Esophagus muscularis mucosa (tissue), 4 donors: ENCODE data around the gene USP46.

Experiments
- CTCF ChIP-seq, 3 experiments: fragments of 200-600 bp in 2 of 3; fragments of 450-650 bp in 1 of 3; sonication (generic) in 2 of 3; IDR thresholded peaks; one replicate each; pipeline ENCODE4 v1.5.1; 2017 to 2019; ENCODE audit warnings: antibody characterized with exemption in 3 of 3, mild to moderate bottlenecking in 2 of 3, moderate library complexity in 1 of 3
- EP300 ChIP-seq: sonication (generic); formaldehyde crosslinking; IDR thresholded peaks from one replicate; pipeline ENCODE4 v1.6.1; 2017; ENCODE audit warnings: antibody characterized with exemption
- POLR2A ChIP-seq: fragments of 450-650 bp; IDR thresholded peaks from one replicate; pipeline ENCODE4 v1.6.1; 2017; ENCODE audit warnings: antibody characterized with exemption, moderate library complexity, mild to moderate bottlenecking, low read depth
- POLR2AphosphoS5 ChIP-seq, 2 donors: sonication (generic); formaldehyde crosslinking; IDR thresholded peaks; one replicate each; pipeline ENCODE4 v1.6.1; 2017; ENCODE audit warnings: antibody characterized with exemption in 2 of 2

- TF ChIP-seq CTCF (IDR thresholded peaks at IDR 0.05): no peak
- TF ChIP-seq POLR2AphosphoS5 (IDR thresholded peaks at IDR 0.05): no peak
- no peak for TF ChIP-seq EP300
- no peak for TF ChIP-seq POLR2A
Measured at GRCh38 chr4:52655506-52655905, 3.6 kb downstream of the USP46 start.
